Mucosa of descending colon (tissue), 3 donors: ENCODE measurements around the gene SLC35F6. TPM values are rescaled to one million over a fixed set of nuclear protein-coding genes. Genes with fewer than 3 reads are reported as not detected.

ENCODE experiments used
- ATAC-seq: fragments of 200-7000 bp; cut with Tn5 transposase; one replicate; pipeline ENCODE4 v1.9.1; 2020; ENCODE audit warnings: mild to moderate bottlenecking, moderate library complexity
- DNase-seq, 3 donors: peaks; one replicate each; pipeline ENCODE4 v3.0.0-alpha.2; 2020
- H3K36me3 ChIP-seq: fragments of 200-600 bp; one replicate; pipeline ENCODE4 v1.8.0; 2021; ENCODE audit warnings: low read depth, mild to moderate bottlenecking
- H3K4me1 ChIP-seq: fragments of 200-600 bp; one replicate; pipeline ENCODE4 v1.8.0; 2021; ENCODE audit warnings: low read depth, mild to moderate bottlenecking
- H3K4me3 ChIP-seq: fragments of 200-600 bp; one replicate; pipeline ENCODE4 v1.8.0; 2021; ENCODE audit warnings: mild to moderate bottlenecking
- H3K9me3 ChIP-seq: fragments of 200-600 bp; one replicate; pipeline ENCODE4 v1.8.0; 2021; ENCODE audit warnings: mild to moderate bottlenecking
- intact Hi-C, 2 donors: fragments of 100-400 bp; cut with DNase I in 1 of 2; cut with micrococcal nuclease in 1 of 2; formaldehyde crosslinking; loops; one replicate each; pipeline versions ENCODE4 v1.11.0 to v1.11.1; 2022; cut with DNase I, micrococcal nuclease
- total RNA-seq, 3 donors: library from RNA; stranded (reverse); fragmentation: NEBNext Ultra II Directional in 2 of 3; extraction: Animal tissue kit (Norgen Biotek cat#: 25700) in 2 of 3; gene quantifications; one replicate each; pipeline versions ENCODE4 v1.2.1 to v1.2.4, GENCODE V29; 2021 to 2023
- TF ChIP-seq, protein P1 (sequence below): fragments of 200-600 bp; IDR thresholded peaks from one replicate; pipeline ENCODE4 v1.8.0; 2022; ENCODE audit warnings: antibody characterized with exemption, mild to moderate bottlenecking
- donor health status: DM: no; HTN: no; CAD: no; lungs with moderate emphysema.
- donor health status: DM: no; HTN: no; CAD: no.
- donor health status: DM: no; HTN: yes; CAD: no.

The SLC35F6 gene
- total RNA-seq, 3 donors from 2014 or later: 27.4 to 33.4 (median 33.3) TPM

GRCh38 chr2:26718949-26719686 is 45.0 kb upstream of the SLC35F6 start:
- Histone ChIP-seq H3K4me3 (no peak overlapping the region), H3K36me3 (no peaks in the 10 kb centered on the region), H3K9me3 (no peaks in the 10 kb centered on the region), H3K4me1 (peaks cover 19% of the 10 kb centered on the region)
- no peak for DNase-seq
- intact Hi-C loops: no loop called here
- TF ChIP-seq, protein P1, sequence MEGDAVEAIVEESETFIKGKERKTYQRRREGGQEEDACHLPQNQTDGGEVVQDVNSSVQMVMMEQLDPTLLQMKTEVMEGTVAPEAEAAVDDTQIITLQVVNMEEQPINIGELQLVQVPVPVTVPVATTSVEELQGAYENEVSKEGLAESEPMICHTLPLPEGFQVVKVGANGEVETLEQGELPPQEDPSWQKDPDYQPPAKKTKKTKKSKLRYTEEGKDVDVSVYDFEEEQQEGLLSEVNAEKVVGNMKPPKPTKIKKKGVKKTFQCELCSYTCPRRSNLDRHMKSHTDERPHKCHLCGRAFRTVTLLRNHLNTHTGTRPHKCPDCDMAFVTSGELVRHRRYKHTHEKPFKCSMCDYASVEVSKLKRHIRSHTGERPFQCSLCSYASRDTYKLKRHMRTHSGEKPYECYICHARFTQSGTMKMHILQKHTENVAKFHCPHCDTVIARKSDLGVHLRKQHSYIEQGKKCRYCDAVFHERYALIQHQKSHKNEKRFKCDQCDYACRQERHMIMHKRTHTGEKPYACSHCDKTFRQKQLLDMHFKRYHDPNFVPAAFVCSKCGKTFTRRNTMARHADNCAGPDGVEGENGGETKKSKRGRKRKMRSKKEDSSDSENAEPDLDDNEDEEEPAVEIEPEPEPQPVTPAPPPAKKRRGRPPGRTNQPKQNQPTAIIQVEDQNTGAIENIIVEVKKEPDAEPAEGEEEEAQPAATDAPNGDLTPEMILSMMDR: no peak
- no peak for ATAC-seq

- ATAC-seq: peak; percentile 59
- no peak overlapping the region for H3K4me3 ChIP-seq
- DNase-seq: peak; percentile 75 to 81 (median 79)
- H3K4me1 ChIP-seq: peaks cover 19% of the 10 kb centered on the region
- no peaks in the 10 kb centered on the region for H3K36me3 ChIP-seq
- TF ChIP-seq, protein P1: no peak
- no peaks in the 10 kb centered on the region for H3K9me3 ChIP-seq
- intact Hi-C loops: no loop called here
Observed at GRCh38 chr2:26720322-26721114, 43.6 kb upstream of the SLC35F6 start.

DNA sequence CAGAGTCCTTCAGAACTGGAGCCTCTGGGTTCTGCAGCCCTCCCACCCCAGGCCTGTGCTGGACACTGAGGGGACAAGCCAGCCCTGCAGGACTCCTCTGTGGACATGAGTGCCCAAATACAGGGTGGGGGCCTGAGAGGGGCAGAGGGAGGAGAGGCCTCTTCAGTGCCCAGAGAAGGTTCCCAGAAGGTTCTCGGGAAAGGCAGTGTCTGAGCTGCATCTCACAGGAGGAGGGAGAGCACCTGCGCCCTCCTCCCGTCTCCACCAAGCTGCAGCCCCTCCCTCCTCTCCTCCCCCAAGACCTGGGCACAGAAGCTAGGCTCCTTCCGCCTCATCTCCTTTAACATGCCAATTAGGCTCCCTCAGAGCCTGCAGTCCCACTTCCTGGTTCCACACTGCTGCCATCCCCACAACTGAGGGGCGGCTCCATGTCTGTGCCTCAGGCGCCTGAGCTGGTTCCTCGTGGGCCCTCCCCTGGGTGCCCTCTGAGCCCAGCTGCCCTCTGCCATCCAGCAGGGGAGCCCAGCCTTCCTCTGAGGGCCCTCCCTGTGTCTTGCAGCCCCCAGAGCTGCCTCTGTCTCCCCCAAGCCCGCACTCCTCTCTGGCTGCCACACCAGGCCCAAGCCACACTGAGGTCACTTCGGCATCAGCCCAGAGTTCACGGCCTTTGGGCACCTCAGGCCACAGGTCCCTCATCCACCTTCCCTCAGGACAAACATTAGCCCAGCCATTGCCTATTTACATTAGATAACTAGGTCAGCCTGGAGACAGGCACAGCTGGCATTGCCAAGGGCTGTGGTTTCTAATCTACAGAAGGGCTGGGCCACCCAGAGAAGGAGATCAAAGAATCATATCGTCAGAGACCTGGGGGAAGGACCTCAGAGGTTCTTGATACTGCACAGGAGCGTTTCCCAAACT is 42.7 kb upstream of the SLC35F6 start:
- peaks cover 19% of the 10 kb centered on the region for H3K4me1 ChIP-seq
- intact Hi-C loops: no loop called here
- no peak overlapping the region for H3K4me3 ChIP-seq
- ATAC-seq (peak; percentile 79), DNase-seq (peak in 2 of 3 donors; percentile 48 to 53)
- TF ChIP-seq, protein P1: no peak
- no peaks in the 10 kb centered on the region for H3K9me3 ChIP-seq
- H3K36me3 ChIP-seq: no peaks in the 10 kb centered on the region

DNA sequence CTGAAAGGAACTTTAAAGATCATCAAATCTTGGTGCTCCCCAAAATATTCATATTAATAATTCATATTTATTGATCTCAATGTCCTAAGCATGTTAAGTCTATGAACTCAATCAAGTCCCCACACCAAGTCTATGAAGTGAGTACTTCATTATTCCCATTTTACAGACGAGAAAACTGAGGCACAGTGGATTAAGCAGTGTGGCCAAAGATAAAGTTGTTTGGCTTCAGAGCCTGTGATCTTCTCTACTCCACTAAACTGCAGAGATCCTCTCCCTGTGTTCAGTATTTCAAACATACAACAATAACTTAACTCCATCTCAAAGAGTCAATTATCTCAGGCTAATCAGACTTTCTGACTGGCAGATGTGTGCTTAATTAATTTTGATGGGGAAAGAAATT is 41.8 kb upstream of the SLC35F6 start:
- ATAC-seq: no peak

GRCh38 chr2:26722911-26723310 is 41.2 kb upstream of the SLC35F6 start:
- Histone ChIP-seq H3K36me3 (no peaks in the 10 kb centered on the region), H3K9me3 (no peaks in the 10 kb centered on the region), H3K4me3 (no peak overlapping the region), H3K4me1 (peaks cover 19% of the 10 kb centered on the region)
- ATAC-seq: no peak
- intact Hi-C loops: no loop called here
- no peak for DNase-seq
- TF ChIP-seq, protein P1: no peak

More for the DNA sequence above, 41.8 kb upstream of the SLC35F6 start:
- Histone ChIP-seq H3K36me3 (no peaks in the 10 kb centered on the region), H3K9me3 (no peaks in the 10 kb centered on the region), H3K4me1 (peaks cover 19% of the 10 kb centered on the region), H3K4me3 (no peak overlapping the region)
- DNase-seq: no peak
- TF ChIP-seq, protein P1: no peak
- intact Hi-C loops: no loop called here
